ENCODE results near the gene KITLG.
"Not testable (repeated sequence)": the region's sequence is repeated elsewhere in the genome, so short reads cannot be mapped to it uniquely, and the experiment has no call there.

KITLG gene

GRCh38 chr12:88539893-88540292 is 40.4 kb downstream of the KITLG start:
- no peak for DNase-seq (ENCODE audit: low read depth in 2 of 2)

GRCh38 chr12:88538697-88539096 is 41.6 kb downstream of the KITLG start:
- no peak for DNase-seq (ENCODE audit: low read depth in 2 of 2)

- no peak for DNase-seq (ENCODE audit: low read depth in 2 of 2)
Observed at GRCh38 chr12:88538250-88538649, 42.0 kb downstream of the KITLG start.

- no peak for DNase-seq (ENCODE audit: low read depth in 2 of 2)
Observed at GRCh38 chr12:88530868-88531267, 49.4 kb downstream of the KITLG start.

GRCh38 chr12:88529531-88530488 is 50.5 kb downstream of the KITLG start:
- no peak for DNase-seq (ENCODE audit: low read depth in 2 of 2)

GRCh38 chr12:88522961-88523360 is 57.3 kb downstream of the KITLG start:
- no peak for DNase-seq (ENCODE audit: low read depth in 2 of 2)

- no peak for DNase-seq (ENCODE audit: low read depth in 2 of 2)
Observed at GRCh38 chr12:88520436-88520820, 59.8 kb downstream of the KITLG start.

GRCh38 chr12:88519802-88520435 is 60.4 kb downstream of the KITLG start:
- DNase-seq (ENCODE audit: low read depth in 2 of 2) = no peak

- no peak for DNase-seq (ENCODE audit: low read depth in 2 of 2)
Observed at GRCh38 chr12:88518863-88519403, 61.3 kb downstream of the KITLG start.

- DNase-seq (ENCODE audit: low read depth in 2 of 2) = no peak
Observed at GRCh38 chr12:88516811-88517210, 63.5 kb downstream of the KITLG start.

GRCh38 chr12:88510843-88511242 is 69.4 kb downstream of the KITLG start:
- no peak for DNase-seq (ENCODE audit: low read depth in 2 of 2)

GRCh38 chr12:88509851-88510250 is 70.4 kb downstream of the KITLG start:
- no peak for DNase-seq (ENCODE audit: low read depth in 2 of 2)

GRCh38 chr12:88509347-88509746 is 70.9 kb downstream of the KITLG start:
- DNase-seq (ENCODE audit: low read depth in 2 of 2) = no peak

- not testable (repeated sequence) for DNase-seq (ENCODE audit: low read depth in 2 of 2)
Observed at GRCh38 chr12:88507851-88508250, 72.4 kb downstream of the KITLG start.

GRCh38 chr12:88507270-88507669 is 73.0 kb downstream of the KITLG start:
- no peak for DNase-seq (ENCODE audit: low read depth in 2 of 2)

- no peak for DNase-seq (ENCODE audit: low read depth in 2 of 2)
Observed at GRCh38 chr12:88505696-88506095, 74.6 kb downstream of the KITLG start.

- DNase-seq (ENCODE audit: low read depth in 2 of 2) = no peak
Observed at GRCh38 chr12:88503281-88503703, 77.0 kb downstream of the KITLG start.

GRCh38 chr12:88501972-88502938 is 78.0 kb downstream of the KITLG start:
- DNase-seq (ENCODE audit: low read depth in 2 of 2) = no peak

- no peak for DNase-seq (ENCODE audit: low read depth in 2 of 2)
Observed at GRCh38 chr12:88496891-88497371, 83.3 kb downstream of the KITLG start.

- DNase-seq (ENCODE audit: low read depth in 2 of 2) = no peak
Observed at GRCh38 chr12:88496429-88496828, 83.8 kb downstream of the KITLG start.

- DNase-seq (ENCODE audit: low read depth in 2 of 2) = no peak
Observed at GRCh38 chr12:88495031-88495430, 85.2 kb downstream of the KITLG start.
